Left lung (tissue), 10 donors: Measurements from ENCODE around the gene GPC1. TPM values are rescaled to one million over a fixed set of nuclear protein-coding genes. Genes with fewer than 3 reads are reported as not detected.

Source experiments
- ATAC-seq: fragments of 200-7000 bp; cut with Tn5 transposase; one replicate; pipeline ENCODE4 v1.9.1; 2020; ENCODE audit warnings: moderate library complexity
- DNase-seq, 4 donors: peaks; one replicate each; pipeline ENCODE4 v3.0.0-alpha.2; 2013 to 2020
- H3K27ac ChIP-seq, 2 donors: fragments of 200-600 bp; sonication (generic) in 1 of 2; one replicate each; pipeline versions ENCODE4 v1.5.0 to v1.8.0; 2020 to 2021
- H3K27me3 ChIP-seq, 2 donors: fragments of 200-600 bp; sonication (generic) in 1 of 2; one replicate each; pipeline versions ENCODE4 v1.5.0 to v1.8.0; 2020 to 2021
- H3K36me3 ChIP-seq, 2 donors: fragments of 200-600 bp; sonication (generic) in 1 of 2; one replicate each; pipeline versions ENCODE4 v1.5.0 to v1.8.0; 2020 to 2021
- H3K4me1 ChIP-seq, 2 donors: fragments of 200-600 bp; one replicate each; pipeline ENCODE4 v1.8.0; 2021
- H3K4me3 ChIP-seq, 2 donors: fragments of 200-600 bp; sonication (generic) in 1 of 2; one replicate each; pipeline versions ENCODE4 v1.5.0 to v1.8.0; 2020 to 2021; ENCODE audit warnings: mild to moderate bottlenecking in 1 of 2
- H3K9me3 ChIP-seq, 2 donors: fragments of 200-600 bp; sonication (generic) in 1 of 2; one replicate each; pipeline versions ENCODE4 v1.5.0 to v1.8.0; 2020 to 2021
- intact Hi-C, 2 donors: fragments of 100-400 bp; cut with DNase I; formaldehyde crosslinking; loops; one replicate each; pipeline versions ENCODE4 v1.11.2 to v1.14.2; 2022
- polyA plus RNA-seq, 6 donors: library from polyadenylated mRNA; unstranded; fragments of 120-200 nt; gene quantifications; one replicate each; pipeline ENCODE4 v1.2.1, GENCODE V29; 2013; ENCODE audit not compliant: insufficient read length in 6 of 6
- total RNA-seq, 2 donors: library from RNA; stranded (reverse); fragmentation: NEBNext Ultra II Directional; extraction: Animal tissue kit (Norgen Biotek cat#: 25700); gene quantifications; one replicate each; pipeline ENCODE4 v1.2.1, GENCODE V29; 2021
- TF ChIP-seq, protein P1 (sequence below), 2 donors: fragments of 200-600 bp; sonication (generic) in 1 of 2; IDR thresholded peaks; one replicate each; pipeline versions ENCODE4 v1.5.0 to v1.8.0; 2021; ENCODE audit warnings: antibody characterized with exemption in 2 of 2
- donor health status: DM: no; HTN: yes; CAD: no.
- donor health status: DM: no; HTN: no; CAD: no.

GPC1 gene
- total and polyA plus RNA-seq, 8 donors = 24.6 to 63.4 (median 45.3) TPM

DNA sequence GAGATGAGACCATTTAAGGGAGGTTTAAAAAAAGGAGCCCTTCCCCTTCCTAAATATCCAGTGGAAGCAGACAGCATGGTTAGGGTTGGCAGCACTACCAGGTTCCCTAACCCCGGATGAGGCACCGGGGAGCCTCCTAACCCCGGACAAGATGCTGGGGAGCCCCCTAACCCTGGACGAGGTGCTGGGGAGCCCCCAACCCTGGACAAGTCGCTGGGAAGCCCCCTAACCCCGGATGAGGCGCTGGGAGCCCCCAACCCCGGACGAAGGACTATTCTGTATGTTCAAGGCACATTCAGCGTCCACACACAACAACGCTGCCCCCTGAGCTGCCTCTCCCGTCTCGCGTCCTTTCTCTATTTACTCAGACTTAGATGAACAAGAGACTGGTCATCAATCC, 70.4 kb downstream of the GPC1 start:
- Histone ChIP-seq H3K4me3 (no peak overlapping the region), H3K36me3 (no peaks in the 10 kb centered on the region), H3K27me3 (no peaks in the 10 kb centered on the region), H3K4me1 (no peaks in the 10 kb centered on the region), H3K9me3 (no peaks in the 10 kb centered on the region), H3K27ac (no peak overlapping the region)
- TF ChIP-seq, protein P1, sequence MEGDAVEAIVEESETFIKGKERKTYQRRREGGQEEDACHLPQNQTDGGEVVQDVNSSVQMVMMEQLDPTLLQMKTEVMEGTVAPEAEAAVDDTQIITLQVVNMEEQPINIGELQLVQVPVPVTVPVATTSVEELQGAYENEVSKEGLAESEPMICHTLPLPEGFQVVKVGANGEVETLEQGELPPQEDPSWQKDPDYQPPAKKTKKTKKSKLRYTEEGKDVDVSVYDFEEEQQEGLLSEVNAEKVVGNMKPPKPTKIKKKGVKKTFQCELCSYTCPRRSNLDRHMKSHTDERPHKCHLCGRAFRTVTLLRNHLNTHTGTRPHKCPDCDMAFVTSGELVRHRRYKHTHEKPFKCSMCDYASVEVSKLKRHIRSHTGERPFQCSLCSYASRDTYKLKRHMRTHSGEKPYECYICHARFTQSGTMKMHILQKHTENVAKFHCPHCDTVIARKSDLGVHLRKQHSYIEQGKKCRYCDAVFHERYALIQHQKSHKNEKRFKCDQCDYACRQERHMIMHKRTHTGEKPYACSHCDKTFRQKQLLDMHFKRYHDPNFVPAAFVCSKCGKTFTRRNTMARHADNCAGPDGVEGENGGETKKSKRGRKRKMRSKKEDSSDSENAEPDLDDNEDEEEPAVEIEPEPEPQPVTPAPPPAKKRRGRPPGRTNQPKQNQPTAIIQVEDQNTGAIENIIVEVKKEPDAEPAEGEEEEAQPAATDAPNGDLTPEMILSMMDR (IDR thresholded peaks at IDR 0.05) = no peak
- ATAC-seq (no peak), DNase-seq (peak in 1 of 4 donors; percentile 62)
- intact Hi-C loops = no loop called here

DNA sequence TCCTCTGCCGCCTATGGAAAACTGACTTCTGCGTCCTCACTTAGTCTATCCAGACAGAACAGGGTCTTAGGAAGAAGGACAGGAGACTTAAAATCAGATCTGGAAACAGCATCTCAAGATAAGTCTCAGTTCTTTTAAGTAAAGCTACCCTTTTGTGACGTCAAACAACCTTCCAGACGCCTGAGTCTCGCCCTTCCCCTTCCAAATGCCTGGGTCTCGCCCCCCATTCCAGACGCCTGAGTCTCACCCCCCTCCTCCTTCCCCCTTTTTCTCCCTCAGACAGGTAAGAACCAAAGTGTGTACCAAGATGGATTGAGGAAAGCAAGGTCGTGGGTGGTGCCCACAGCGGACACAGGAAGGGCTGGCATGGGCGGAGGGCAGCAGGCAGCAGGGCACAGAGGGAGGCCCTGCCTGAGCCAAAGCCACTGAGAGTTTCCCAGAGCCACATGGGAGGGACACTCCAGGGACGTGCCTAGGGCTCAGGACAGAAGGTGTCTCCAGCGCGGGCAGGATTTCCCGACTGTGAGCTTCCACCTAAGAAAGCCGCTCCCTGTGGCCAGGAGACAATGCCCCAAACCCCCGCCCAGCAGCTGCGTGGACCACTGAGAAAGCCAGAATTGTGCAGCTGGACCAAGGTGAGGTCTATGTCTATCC, 71.1 kb downstream of the GPC1 start:
- ATAC-seq = no peak
- H3K9me3 ChIP-seq = no peaks in the 10 kb centered on the region
- intact Hi-C loops = no loop called here

DNA sequence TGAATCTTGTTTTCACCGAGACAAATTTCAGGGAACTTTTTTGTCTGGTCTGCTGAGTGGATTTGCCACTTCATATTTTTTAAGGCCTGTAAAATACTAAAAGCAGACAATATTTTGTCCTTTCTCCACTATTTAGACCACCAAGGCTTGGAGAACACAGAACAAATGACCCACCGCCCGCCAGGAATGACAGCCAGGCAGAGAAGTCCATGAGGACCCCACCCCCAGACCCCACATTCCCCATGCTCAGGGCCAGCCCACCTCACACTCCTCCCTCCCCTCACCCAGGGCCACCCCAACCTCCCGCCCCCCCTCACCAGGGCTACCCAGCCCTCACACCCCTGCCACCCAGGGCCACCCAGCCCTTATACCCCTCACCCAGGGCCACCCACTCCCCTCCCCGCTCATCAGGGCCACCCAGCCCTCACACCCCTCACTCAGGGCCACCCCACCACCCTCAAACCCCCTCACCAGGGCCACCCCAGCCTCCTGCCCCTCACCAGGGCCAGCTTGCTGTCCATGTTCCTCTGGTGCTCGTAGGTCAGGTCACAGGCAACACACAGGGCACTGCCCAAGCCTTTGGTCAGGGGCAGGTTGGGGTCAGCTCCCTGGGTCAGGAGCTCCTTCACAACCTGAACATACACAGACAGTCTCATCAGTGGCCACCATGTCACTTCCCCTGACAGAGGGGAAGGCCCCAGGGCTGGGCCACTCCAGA, 71.8 kb downstream of the GPC1 start:
- H3K9me3 ChIP-seq = no peaks in the 10 kb centered on the region
- intact Hi-C loops = no loop called here
- H3K4me3 ChIP-seq = no peak overlapping the region
- no peak overlapping the region for H3K27ac ChIP-seq
- no peaks in the 10 kb centered on the region for H3K27me3 ChIP-seq
- DNase-seq = peak in 1 of 4 donors; percentile 60
- H3K36me3 ChIP-seq = peaks cover 0 to 11% of the 10 kb centered on the region in 2 donors
- no peak for ATAC-seq
- H3K4me1 ChIP-seq = no peaks in the 10 kb centered on the region
- TF ChIP-seq, protein P1 (IDR thresholded peaks at IDR 0.05) = no peak

More for the DNA sequence above, 71.1 kb downstream of the GPC1 start:
- no peak overlapping the region for H3K27ac ChIP-seq
- H3K4me1 ChIP-seq = no peaks in the 10 kb centered on the region
- TF ChIP-seq, protein P1 (IDR thresholded peaks at IDR 0.05) = no peak
- no peaks in the 10 kb centered on the region for H3K27me3 ChIP-seq
- DNase-seq = peak in 1 of 4 donors; percentile 51
- peaks cover 0 to 4% of the 10 kb centered on the region in 2 donors for H3K36me3 ChIP-seq
- H3K4me3 ChIP-seq = no peak overlapping the region

DNA sequence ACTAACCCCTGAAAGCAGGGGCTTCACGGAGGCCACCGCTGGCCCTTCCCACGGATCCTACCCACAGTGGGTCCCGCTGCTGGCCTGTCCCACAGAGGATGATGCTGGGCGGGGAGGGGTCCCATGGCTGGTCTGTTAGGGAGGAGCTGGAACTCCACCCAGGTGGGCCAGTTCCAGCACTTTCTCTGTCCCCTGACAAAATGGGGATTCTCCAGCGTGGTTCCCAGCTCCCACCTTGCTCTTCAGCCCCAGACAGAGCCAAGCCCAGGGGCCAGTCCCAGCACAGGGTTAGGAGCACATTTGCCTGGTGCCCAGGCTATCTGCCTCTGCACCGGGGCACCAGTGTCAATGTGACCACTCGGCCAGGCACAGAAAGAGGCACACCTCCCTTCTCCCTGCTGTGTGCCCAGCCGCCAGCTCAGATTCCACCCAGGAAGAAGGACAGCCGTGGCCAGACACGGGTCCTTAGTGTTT, 72.4 kb downstream of the GPC1 start:
- peaks cover 0 to 17% of the 10 kb centered on the region in 2 donors for H3K36me3 ChIP-seq
- no peak overlapping the region for H3K27ac ChIP-seq
- intact Hi-C loops = no loop called here
- no peaks in the 10 kb centered on the region for H3K27me3 ChIP-seq
- H3K9me3 ChIP-seq = no peaks in the 10 kb centered on the region
- TF ChIP-seq, protein P1 (IDR thresholded peaks at IDR 0.05) = no peak
- no peak overlapping the region for H3K4me3 ChIP-seq
- no peaks in the 10 kb centered on the region for H3K4me1 ChIP-seq
- peak in 1 of 4 donors; percentile 61 for DNase-seq
- ATAC-seq = no peak

DNA sequence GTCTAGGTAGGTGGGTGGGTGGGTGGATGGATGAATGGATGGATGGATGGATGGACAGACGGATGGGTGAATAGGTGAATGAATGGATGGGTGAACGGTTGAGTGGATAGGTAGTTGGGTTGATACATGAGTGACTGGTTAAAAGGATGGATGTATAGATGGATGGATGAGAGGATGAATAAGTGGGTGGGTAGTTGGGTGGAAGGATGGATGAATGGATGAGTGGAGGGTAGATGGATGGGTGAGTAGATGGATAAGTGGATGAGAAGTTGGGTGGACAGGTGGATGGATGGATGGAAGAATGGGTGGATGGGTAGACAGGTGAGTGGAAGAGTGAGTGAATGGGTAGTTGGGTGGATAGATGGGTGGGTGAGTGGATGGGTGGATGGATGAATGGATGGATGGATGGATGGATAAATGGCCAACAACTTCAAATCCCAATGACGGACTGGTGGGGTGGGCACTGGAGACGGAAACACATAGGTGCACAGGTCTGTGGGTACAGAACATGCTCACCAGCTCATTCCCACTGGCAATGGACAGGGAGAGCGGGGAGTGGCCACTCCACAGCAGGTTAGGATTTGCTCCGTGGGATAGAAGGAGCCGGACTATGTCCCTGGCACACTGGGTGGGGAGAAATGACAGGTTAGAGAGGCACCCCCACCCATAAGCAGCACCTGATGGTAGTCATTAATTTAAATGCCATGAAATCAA, 73.5 kb downstream of the GPC1 start:
- intact Hi-C loops = no loop called here
- Histone ChIP-seq H3K36me3 (peaks cover 0 to 17% of the 10 kb centered on the region in 2 donors), H3K4me1 (peaks cover 0 to 5% of the 10 kb centered on the region in 2 donors), H3K27me3 (no peaks in the 10 kb centered on the region), H3K4me3 (no peak overlapping the region), H3K27ac (no peak overlapping the region), H3K9me3 (no peaks in the 10 kb centered on the region)
- TF ChIP-seq, protein P1 (IDR thresholded peaks at IDR 0.05) = no peak
- ATAC-seq (no peak), DNase-seq (no peak)
